ENCODE results near the gene TPK1. TPM values are rescaled to one million over a fixed set of nuclear protein-coding genes. Genes with fewer than 3 reads are reported as not detected.

TPK1 gene
- total RNA-seq, 1 donor from 2014 or later = 7.6 TPM

- Histone ChIP-seq H3K27ac (no peak overlapping the region), H3K27me3 (no peaks in the 10 kb centered on the region), H3K9me3 (no peaks in the 10 kb centered on the region), H3K4me1 (no peaks in the 10 kb centered on the region), H3K4me3 (no peak overlapping the region), H3K36me3 (no peaks in the 10 kb centered on the region)
- DNase-seq (no peak), ATAC-seq (no peak)
- no peak for TF ChIP-seq CTCF (IDR thresholded peaks at IDR 0.05)
- intact Hi-C loops (cut with DNase I) = no loop called here
Measured at GRCh38 chr7:144792050-144792449, 43.8 kb downstream of the TPK1 start.

- Histone ChIP-seq H3K9me3 (no peaks in the 10 kb centered on the region), H3K27ac (no peak overlapping the region), H3K27me3 (no peaks in the 10 kb centered on the region), H3K4me1 (no peaks in the 10 kb centered on the region), H3K4me3 (no peak overlapping the region), H3K36me3 (no peaks in the 10 kb centered on the region)
- no peak for DNase-seq
- ATAC-seq = no peak
- no peak for TF ChIP-seq CTCF (IDR thresholded peaks at IDR 0.05)
- intact Hi-C loops (cut with DNase I) = no loop called here
Measured at GRCh38 chr7:144791488-144791887, 44.4 kb downstream of the TPK1 start.

- Histone ChIP-seq H3K27me3 (no peaks in the 10 kb centered on the region), H3K27ac (no peak overlapping the region), H3K4me1 (no peaks in the 10 kb centered on the region), H3K36me3 (no peaks in the 10 kb centered on the region), H3K9me3 (no peaks in the 10 kb centered on the region), H3K4me3 (no peak overlapping the region)
- intact Hi-C loops (cut with DNase I) = no loop called here
- DNase-seq (no peak), ATAC-seq (no peak)
- TF ChIP-seq CTCF (IDR thresholded peaks at IDR 0.05) = no peak
Measured at GRCh38 chr7:144787127-144787526, 48.7 kb downstream of the TPK1 start.

GRCh38 chr7:144786522-144786921 lies 49.3 kb downstream of the TPK1 start:
- Histone ChIP-seq H3K36me3 (no peaks in the 10 kb centered on the region), H3K9me3 (no peaks in the 10 kb centered on the region), H3K27me3 (no peaks in the 10 kb centered on the region), H3K4me3 (no peak overlapping the region), H3K4me1 (no peaks in the 10 kb centered on the region), H3K27ac (no peak overlapping the region)
- DNase-seq (no peak), ATAC-seq (no peak)
- intact Hi-C loops (cut with DNase I) = no loop called here
- TF ChIP-seq CTCF (IDR thresholded peaks at IDR 0.05) = no peak

- intact Hi-C loops (cut with DNase I) = no loop called here
- no peak overlapping the region for H3K27ac ChIP-seq
- H3K9me3 ChIP-seq = no peaks in the 10 kb centered on the region
- H3K4me1 ChIP-seq = no peaks in the 10 kb centered on the region
- TF ChIP-seq CTCF (IDR thresholded peaks at IDR 0.05) = no peak
- no peaks in the 10 kb centered on the region for H3K36me3 ChIP-seq
- ATAC-seq (no peak), DNase-seq (no peak)
- H3K4me3 ChIP-seq = no peak overlapping the region
- H3K27me3 ChIP-seq = no peaks in the 10 kb centered on the region
Measured at GRCh38 chr7:144786079-144786478, 49.8 kb downstream of the TPK1 start.

- H3K9me3 ChIP-seq = no peaks in the 10 kb centered on the region
- TF ChIP-seq CTCF (IDR thresholded peaks at IDR 0.05) = no peak
- no peaks in the 10 kb centered on the region for H3K36me3 ChIP-seq
- H3K27ac ChIP-seq = no peak overlapping the region
- no peaks in the 10 kb centered on the region for H3K27me3 ChIP-seq
- H3K4me1 ChIP-seq = no peaks in the 10 kb centered on the region
- H3K4me3 ChIP-seq = no peak overlapping the region
- intact Hi-C loops (cut with DNase I) = no loop called here
- no peak for ATAC-seq
- DNase-seq = no peak
Measured at GRCh38 chr7:144785521-144785920, 50.3 kb downstream of the TPK1 start.

Measured in upper lobe of right lung (tissue), 1 donor.